ENCODE data around the gene RTP1.
"Not testable (repeated sequence)": the region's sequence is repeated elsewhere in the genome, so short reads cannot be mapped to it uniquely, and the experiment has no call there.

DNA sequence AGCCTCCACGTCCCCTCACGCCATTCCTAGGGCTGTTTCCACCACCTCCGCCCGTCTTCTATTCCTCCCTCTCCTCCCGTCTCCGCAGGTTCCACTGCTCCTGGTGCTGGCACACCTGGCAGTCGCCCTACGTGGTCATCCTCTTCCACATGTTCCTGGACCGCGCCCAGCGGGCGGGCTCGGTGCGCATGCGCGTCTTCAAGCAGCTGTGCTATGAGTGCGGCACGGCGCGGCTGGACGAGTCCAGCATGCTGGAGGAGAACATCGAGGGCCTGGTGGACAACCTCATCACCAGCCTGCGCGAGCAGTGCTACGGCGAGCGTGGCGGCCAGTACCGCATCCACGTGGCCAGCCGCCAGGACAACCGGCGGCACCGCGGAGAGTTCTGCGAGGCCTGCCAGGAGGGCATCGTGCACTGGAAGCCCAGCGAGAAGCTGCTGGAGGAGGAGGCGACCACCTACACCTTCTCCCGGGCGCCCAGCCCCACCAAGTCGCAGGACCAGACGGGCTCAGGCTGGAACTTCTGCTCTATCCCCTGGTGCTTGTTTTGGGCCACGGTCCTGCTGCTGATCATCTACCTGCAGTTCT is 2.3 kb downstream of the RTP1 start:
- TF ChIP-seq, protein P1, sequence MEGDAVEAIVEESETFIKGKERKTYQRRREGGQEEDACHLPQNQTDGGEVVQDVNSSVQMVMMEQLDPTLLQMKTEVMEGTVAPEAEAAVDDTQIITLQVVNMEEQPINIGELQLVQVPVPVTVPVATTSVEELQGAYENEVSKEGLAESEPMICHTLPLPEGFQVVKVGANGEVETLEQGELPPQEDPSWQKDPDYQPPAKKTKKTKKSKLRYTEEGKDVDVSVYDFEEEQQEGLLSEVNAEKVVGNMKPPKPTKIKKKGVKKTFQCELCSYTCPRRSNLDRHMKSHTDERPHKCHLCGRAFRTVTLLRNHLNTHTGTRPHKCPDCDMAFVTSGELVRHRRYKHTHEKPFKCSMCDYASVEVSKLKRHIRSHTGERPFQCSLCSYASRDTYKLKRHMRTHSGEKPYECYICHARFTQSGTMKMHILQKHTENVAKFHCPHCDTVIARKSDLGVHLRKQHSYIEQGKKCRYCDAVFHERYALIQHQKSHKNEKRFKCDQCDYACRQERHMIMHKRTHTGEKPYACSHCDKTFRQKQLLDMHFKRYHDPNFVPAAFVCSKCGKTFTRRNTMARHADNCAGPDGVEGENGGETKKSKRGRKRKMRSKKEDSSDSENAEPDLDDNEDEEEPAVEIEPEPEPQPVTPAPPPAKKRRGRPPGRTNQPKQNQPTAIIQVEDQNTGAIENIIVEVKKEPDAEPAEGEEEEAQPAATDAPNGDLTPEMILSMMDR (IDR thresholded peaks at IDR 0.05) = not testable (repeated sequence)
- not testable (repeated sequence) for TF ChIP-seq POLR2A (IDR thresholded peaks at IDR 0.05; ENCODE audit: low read depth)
